C4-2B (cell line): Measurements from ENCODE around the gene TCHH.

ENCODE experiments used
- CTCF ChIP-seq: fragments of 450-650 bp; conservative IDR thresholded peaks from 2 replicates; pipeline ENCODE4 v1.5.1; 2017; ENCODE audit warnings: mild to moderate bottlenecking
- ZFX ChIP-seq: fragments of 450-650 bp; IDR thresholded peaks from 2 replicates; pipeline ENCODE4 v1.6.1; 2017

GRCh38 chr1:152127673-152128072 lies 12.4 kb upstream of the TCHH start:
- no peak for TF ChIP-seq CTCF
- no peak for TF ChIP-seq ZFX
